Stimulated activated CD4-positive, alpha-beta T cell treated with anti-CD3 and anti-CD28 coated beads, Interleukin-2, amount 100 ng/mL, for 4 hours (primary cell): Measurements from ENCODE around the gene CA14.
"Not testable (repeated sequence)": the region's sequence is repeated elsewhere in the genome, so short reads cannot be mapped to it uniquely, and the experiment has no call there.

Source experiments
- DNase-seq: peaks from one replicate; pipeline ENCODE4 v3.0.0-alpha.2; 2020; ENCODE audit warnings: low read depth

The CA14 gene

DNA sequence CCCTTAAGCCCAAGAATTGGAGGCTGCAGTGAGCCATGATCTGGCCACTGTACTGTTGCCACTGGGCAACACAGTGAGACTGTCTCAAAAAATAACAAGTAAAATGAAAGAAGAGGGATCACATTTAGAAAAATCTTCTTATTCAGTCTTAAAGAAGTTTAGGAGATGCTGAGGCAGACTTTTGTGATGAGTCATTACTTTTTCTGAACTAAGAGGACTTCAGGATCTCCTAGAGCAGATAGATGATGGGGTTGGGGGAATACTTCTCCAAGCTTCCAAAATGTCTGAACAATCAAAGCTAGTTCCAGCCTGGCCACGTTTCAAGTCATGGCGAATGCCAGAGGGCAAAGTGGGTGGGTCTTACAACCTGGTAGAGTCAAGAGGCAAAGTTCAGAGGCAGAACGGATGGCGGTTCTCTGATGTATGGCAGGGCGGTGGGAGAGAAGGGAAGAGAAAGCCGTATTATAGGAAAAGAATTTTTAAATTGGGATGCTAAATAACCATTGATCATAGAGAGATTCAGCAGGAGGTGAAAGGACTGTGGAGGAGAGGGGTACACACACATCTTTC lies 22.6 kb downstream of the CA14 start:
- no peak for DNase-seq

DNA sequence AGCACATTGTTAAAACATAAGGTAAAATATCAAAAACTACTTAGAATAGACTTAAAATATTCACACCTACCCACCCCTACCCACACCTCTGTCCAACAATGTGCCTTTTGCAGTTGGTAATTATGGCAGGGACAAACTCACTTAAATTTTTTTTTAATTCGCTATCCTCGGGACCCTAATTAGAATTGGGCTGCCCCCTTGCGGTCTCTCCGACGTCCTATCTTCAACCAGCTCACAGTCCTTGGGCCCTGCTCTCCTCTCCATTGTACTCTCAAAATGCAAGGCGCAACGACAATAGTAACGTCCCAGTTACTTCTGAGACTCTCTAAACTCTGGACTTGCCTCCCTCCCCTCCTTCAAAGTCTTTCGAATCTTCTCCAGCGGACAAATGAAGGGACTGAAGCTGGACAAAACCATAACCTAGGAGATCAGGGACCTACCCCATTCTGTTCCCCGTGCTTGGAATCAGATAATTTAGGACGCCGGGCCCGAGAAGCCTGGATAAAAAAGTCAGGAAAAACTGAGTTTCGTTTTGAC lies 23.7 kb downstream of the CA14 start:
- DNase-seq, result peak; percentile 58

DNA sequence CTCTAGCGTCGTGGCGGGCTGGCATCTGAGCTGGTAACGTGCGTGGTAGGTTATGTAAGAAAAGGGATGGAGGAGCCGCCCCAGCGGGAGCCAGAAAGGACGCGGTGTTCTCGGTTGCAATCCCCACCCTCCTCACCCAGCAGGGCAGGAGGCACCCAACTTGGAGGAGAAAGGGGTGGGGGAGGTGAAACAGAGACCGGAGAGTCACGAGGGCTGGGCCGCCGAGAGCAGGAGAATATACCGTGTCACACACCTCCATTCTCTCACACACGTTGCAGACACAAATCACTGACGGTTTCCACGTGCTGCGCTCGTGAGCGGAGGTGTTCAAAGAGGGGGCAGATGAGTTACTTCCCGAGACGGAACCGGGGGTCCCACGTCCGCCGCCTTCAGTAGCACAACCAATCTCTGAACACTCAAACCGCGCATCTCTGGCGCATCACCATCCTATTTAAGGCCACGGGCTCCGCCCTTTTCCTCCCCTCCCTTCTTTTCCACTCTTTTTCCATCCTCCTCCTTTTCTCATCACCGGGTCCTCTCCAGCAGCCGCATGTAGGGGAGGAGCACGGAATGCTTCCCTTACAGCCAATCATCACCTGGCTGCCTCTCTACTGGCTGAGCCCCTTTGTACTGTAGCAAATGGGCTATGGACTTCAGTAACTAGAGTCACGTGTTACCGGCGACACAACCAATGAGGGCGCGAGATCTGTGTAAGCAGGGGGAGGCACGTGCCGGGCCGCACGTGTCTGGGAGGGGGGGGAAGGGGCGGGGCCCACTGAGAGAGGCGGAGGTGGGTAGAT lies 24.4 kb downstream of the CA14 start, which contains the start of gene CIART:
TSS of gene CIART (plus strand) at position 797 of the 800 bp plus-strand sequence. CDS start 714 bp downstream, outside the sequence.
- DNase-seq, result peak; percentile 84

DNA sequence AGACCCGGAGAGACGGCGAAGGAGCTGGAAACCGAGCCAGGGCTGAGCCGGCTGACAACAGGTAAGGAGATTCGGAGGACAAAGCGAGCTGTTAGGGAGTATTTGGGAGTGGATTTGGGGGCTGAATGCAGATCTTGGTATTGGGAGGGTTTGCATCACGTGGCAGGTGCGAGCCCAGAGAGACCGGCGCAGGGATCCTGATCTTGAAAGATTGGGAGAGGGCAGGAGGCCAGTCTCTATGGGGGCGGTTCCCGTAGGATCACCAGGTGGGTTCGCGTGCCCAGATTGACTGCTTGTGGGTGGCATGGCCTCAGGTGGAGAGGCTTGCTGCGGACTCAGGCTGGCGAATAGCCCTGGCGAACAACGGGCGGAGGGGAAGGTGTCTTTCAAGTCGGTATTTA lies 25.0 kb downstream of the CA14 start:
- DNase-seq, result no peak

GRCh38 chr1:150283260-150283659 lies 25.7 kb downstream of the CA14 start:
- no peak for DNase-seq

GRCh38 chr1:150288382-150288781 lies 30.8 kb downstream of the CA14 start:
- DNase-seq, result no peak

DNA sequence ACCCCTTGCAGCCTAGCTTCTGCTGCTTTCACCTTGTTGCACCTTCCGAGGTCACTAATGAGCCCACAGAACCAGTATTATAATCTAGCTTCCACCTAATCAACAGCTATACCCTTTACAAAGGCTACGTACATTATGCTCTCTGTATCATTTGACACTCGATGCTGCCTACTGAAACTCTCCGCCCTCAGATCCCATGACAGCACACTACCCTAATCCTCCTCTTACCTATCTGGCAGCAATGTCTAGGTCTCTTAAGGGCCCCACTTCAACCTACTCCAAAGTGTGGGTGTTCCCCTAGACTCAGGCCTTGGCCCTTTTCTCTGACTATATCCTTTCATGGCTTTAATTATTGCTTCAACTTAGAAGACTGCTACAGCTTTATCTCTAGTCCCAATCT lies 31.2 kb downstream of the CA14 start:
- DNase-seq, result no peak

GRCh38 chr1:150293433-150294253 lies 36.1 kb downstream of the CA14 start, which contains the start of gene MRPS21:
Gene MRPS21, plus strand, starts transcription at chr1:150293861. Its CDS starts 506 bp downstream, at chr1:150294367.
- peak; percentile 79 for DNase-seq

- DNase-seq, result no peak
Observed at GRCh38 chr1:150295476-150295875, 37.9 kb downstream of the CA14 start.

GRCh38 chr1:150299716-150300115 lies 42.1 kb downstream of the CA14 start:
- no peak for DNase-seq

DNA sequence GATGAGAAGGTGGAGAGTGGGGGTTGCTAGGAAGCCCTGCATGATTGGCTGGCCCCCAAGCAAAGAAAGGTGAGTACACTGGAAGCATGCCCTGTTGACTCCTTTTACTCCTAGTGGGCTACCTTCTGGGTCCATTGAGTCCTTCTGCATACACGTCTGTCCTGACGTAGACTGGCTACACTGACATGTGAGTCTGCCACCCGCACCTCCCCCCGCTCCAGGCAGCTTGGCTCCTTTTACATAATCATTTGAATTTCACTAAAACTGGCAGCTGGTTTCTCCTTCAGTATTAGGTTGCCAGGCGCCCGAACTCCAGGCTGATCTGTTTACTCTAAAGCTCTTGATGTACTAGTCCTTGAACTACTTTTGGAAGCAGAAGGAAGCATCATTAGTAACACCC lies 44.8 kb downstream of the CA14 start:
- DNase-seq, result no peak

- no peak for DNase-seq
Observed at GRCh38 chr1:150302902-150303301, 45.3 kb downstream of the CA14 start.

DNA sequence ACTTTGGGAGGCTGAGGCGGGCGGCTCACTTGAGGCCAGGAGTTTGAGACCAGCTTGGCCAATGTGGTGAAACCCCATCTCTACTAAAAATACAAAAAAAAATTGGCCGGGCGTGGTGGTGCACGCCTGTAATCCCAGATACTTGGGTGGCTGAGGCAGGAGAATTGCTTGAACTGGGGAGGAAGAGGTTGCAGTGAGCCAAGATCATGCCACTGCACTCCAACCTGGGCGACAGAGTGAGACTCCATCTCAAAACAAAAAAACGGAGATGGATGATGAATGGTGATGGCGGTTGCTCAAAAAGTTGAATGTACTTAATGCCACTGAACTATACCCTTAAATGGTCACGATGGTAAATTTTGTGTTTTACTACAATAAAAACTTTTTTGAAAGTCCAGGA lies 51.0 kb downstream of the CA14 start:
- DNase-seq, result not testable (repeated sequence)

- no peak for DNase-seq
Observed at GRCh38 chr1:150309758-150310508, 52.4 kb downstream of the CA14 start.

GRCh38 chr1:150311762-150312161 lies 54.2 kb downstream of the CA14 start:
- DNase-seq, result no peak
